HG02943 (cell line): ENCODE results near the gene KCTD21.

Experiments used
- ATAC-seq: cut with Tn5 transposase; IDR thresholded peaks from one replicate; pipeline ENCODE4 v1.9.1; 2021; ENCODE audit warnings: mild to moderate bottlenecking, low read depth, moderate library complexity; ENCODE audit not compliant: unreplicated experiment

KCTD21 gene

GRCh38 chr11:78147807-78148206 is 40.6 kb downstream of the KCTD21 start:
- no peak for ATAC-seq

GRCh38 chr11:78145511-78146025 is 42.9 kb downstream of the KCTD21 start:
- no peak for ATAC-seq

- no peak for ATAC-seq
Observed at GRCh38 chr11:78140392-78141077, 47.9 kb downstream of the KCTD21 start.

GRCh38 chr11:78139422-78140391 is 48.7 kb downstream of the KCTD21 start, which contains the start of gene ALG8:
ALG8 (minus strand) TSS chr11:78139626; CDS start chr11:78139588, 38 bp downstream.
- ATAC-seq, result peak; percentile 83

- peak; percentile 29 for ATAC-seq
Observed at GRCh38 chr11:78138694-78139421, 49.6 kb downstream of the KCTD21 start.

GRCh38 chr11:78138291-78138690 is 50.1 kb downstream of the KCTD21 start:
- no peak for ATAC-seq

- no peak for ATAC-seq
Observed at GRCh38 chr11:78132475-78132874, 56.0 kb downstream of the KCTD21 start.

GRCh38 chr11:78131956-78132355 is 56.5 kb downstream of the KCTD21 start:
- no peak for ATAC-seq

- no peak for ATAC-seq
Observed at GRCh38 chr11:78127403-78127802, 61.0 kb downstream of the KCTD21 start.
